ENCODE results near the gene REXO4. TPM values are rescaled to one million over a fixed set of nuclear protein-coding genes. Genes with fewer than 3 reads are reported as not detected.
"Not testable (repeated sequence)": the region's sequence is repeated elsewhere in the genome, so short reads cannot be mapped to it uniquely, and the experiment has no call there.

REXO4 gene
- polyA plus RNA-seq, 10 donors, result 27.8 to 35.3 (median 32.1) TPM

DNA sequence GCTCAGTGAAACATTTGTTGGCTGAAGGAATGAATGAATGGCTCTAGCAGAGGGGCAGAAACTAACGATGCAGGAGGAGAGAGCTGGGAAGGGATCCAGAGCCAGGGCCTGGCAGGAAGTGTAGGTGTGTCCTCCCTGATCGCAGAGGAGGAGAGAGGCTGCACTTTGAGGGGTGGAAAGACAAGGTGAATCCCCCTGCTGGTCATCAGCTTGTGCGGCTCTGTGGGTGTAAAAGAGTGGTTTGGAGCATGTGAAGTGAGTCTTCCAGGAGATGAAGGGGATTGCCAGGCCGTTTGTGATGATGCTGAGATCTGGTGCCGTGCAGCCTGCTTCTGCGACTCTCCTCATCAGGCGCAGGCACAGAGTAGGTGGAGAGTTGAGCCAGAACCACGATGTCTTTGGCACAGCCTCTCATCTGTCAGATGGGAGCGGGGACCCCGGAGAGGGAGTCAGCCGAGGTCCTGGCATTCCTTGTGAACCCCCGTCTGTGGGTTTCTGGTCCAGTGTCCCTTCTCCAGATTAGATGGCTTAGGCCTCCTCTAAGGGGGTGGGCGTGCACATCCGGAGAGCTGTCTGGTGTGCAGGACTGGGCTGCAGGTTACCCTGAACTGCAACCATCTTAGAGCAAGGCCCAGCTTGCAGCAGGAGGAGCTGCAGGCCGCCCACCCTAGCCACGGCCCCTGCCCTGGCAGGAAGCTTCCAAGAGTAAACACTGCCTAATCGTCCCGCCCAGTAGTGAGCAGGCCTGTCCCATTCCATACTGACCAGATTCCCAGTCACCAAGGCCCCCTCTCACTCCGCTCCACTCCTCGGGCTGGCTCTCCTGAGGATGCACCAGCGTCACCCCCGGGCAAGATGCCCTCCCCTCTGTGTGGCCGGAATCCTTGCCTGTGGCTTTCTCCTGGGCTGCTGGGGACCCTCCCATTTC lies 4.1 kb upstream of the REXO4 start, which contains the start of gene ADAMTS13:
Gene ADAMTS13, plus strand, starts transcription at position 753 of the 928 bp plus-strand sequence. Its CDS starts 77 bp downstream, at position 830.
- DNase-seq, result no peak

DNA sequence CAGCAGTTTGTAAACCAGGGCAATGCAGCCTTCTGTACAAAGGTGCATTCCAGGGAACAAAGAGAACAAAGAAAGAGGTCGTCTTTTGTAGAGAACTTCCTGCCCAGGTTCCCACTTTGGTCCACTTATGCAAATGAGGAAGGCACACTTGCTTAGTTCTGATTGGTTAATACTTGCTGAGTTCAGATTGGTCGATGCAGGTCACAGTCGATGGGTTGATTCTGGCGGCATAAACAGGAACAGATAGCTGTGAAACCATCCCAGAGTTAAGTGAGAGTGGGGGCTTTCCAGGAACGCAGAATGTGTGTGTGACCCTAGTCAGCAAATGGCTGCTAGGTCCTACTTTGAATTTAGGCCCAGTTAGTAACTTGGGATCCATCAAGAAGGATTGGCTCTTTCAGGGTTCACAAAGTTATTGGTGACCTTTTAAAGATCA lies 2.6 kb upstream of the REXO4 start:
- DNase-seq, result no peak

DNA sequence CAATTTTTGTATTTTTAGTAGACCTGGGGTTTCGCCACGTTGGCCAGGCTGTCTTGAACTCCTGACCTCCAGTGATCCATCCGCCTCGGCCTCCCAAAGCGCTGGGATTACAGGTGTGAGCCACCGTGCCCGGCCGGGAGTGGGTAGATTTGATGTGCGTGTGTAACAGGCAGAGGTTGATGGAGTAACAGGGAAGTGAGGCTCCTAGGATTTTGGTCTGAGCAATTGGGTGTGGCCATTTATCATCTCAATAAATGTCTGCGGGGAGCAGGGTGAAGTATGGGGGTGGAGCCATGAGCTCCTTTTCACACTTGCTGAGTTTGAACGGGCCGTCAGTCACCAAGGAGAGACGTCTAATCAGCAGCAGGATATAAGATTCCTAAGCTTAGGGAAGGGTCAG lies 1.2 kb upstream of the REXO4 start:
- DNase-seq, result no peak

DNA sequence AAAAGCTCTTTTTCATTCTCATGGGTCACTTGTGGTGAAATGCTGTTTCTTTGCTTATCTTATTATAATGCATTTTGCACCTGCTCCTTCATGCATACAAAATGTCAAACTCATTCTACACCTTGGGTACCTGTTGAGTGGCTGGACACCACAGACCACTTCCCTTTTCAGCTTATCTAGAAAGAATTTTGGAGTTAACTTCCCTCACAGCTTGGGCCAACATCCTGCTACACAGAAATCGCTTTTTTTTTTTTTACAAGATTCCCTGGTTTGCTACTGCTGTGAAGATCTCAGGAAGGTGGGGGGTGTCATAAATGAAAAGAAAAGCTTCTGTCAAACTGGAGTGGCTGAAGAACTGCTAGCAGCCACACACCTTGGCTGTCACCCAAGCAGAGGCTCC lies 2.6 kb downstream of the REXO4 start:
- no peak for DNase-seq

DNA sequence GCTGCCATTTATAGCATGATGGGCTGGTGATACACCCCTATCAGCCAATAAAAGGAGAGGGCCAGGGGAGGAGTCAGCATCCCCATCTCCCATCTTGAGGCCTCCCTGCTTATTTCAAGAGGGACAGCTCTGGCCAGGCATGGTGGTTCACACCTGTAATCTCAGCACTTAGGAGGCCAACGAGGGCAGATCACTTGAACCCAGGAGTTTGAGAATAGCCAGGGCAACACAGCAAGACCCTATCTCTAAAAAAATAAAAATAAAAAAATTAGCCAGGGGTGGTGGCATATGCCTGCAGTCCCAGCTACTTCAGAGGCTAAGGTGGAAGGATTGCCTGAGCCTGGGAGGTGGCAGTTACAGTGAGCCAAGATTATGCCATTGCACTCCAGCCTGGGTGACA lies 9.8 kb downstream of the REXO4 start:
- no peak for DNase-seq

DNA sequence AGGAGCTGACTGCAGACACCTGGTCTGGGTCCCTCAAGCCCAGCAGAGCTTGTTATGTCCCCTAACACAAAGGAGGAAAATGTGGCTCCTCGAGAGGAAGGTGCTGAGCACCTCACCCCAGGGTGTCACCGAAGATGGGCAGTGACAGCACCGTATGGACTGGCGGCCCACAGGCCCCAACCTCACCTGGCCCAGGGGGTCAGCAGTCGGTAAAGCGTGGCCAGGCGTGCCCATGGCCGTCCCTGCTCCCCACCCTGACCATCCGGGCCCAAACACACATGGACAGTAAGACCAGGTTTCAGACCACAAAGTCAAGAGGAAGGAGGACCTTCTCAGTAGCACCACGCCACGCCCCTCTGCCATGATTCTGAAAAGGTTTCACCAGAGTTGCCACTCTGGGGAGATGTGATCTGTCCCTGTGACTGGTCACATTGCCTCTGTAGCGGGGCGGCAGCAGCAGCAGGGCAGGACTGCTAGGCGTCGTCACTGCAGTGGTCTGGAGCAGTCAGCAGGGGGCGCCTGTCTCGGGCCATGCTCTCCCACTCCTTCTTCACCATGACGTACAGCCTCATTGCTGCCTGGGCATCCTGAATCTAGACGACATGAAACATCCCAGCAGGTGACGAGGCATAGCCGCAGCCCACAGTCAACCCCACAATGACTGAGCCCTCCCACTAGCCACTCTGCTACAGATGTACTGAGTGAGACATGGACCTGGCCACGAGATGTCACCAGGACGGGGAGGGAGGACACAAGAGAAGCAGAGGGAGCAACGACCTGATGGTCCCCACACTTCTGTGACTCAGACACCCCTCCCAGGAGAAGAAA lies 11.1 kb downstream of the REXO4 start:
- peak; percentile 36 to 79 (median 65) for DNase-seq

DNA sequence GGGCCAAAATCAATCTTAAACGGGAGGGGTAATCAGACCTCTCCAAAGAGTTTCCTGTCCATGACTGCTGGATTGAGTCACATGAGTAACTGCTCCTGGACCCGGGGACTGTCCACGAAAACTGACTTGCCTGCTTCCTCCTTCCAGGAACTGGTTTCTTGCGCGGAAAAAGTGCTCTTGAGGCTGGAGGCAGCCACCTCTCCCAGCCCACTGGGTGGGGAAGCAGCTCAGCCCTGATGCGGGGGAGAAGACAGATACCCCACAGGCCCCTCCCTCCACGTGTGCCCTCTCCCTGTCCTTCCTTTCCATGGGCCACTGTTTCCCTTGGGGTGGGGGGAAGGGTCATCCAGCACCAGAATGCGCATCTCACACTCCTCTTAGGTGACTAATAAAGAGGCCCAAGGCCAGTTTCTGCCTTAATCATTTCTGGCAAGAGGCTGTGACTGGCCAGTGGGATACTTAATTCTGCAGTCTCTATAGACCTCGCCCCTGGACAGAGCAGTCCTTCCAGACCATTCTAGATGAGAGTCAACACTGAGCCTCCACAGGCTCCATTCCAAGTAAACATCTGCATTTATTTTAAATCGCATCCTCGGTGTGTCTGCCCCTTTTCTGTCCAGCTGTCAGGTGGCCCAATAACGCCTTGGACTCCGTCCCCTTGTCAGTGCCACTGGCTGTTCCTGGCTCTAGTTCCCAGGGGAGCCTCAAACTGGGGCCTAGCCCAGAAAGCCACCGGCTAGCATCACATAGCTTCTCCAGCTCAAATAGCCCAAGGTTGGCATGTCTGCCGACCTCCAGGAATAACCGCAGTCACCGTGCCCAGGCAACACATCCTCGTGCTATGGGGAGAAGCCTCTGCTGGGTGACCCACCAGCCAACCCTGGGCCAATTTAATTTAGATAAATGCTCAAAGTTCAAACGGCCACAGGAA lies 12.0 kb downstream of the REXO4 start:
- DNase-seq, result peak; percentile 20 to 66 (median 65)

DNA sequence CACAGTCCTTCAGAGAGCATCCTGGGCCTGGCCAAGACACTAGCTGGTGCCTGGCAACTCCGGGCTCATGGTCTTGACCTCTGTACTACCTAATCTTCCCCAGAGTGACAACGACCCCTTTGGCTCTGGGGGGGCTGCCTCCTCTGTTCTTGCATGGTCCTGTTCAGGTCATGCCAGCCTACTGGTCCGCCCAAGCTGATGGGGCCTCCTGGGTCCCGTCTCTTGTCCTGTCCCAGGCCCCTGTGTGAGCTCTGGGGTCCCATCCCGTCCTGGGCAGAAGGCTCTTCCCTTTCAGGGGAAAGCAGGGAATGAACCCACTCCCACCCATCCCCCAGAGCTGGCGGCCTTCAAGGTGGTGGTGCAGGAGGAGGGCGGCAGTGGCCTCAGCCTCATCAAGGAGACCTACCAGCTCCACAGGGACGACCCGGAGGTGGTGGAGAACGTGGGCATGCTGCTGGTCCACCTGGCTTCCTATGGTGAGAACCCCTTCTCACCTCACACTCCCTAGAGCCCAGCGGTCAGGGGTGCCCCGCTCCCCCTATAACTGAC lies 13.3 kb downstream of the REXO4 start:
- DNase-seq, result no peak

DNA sequence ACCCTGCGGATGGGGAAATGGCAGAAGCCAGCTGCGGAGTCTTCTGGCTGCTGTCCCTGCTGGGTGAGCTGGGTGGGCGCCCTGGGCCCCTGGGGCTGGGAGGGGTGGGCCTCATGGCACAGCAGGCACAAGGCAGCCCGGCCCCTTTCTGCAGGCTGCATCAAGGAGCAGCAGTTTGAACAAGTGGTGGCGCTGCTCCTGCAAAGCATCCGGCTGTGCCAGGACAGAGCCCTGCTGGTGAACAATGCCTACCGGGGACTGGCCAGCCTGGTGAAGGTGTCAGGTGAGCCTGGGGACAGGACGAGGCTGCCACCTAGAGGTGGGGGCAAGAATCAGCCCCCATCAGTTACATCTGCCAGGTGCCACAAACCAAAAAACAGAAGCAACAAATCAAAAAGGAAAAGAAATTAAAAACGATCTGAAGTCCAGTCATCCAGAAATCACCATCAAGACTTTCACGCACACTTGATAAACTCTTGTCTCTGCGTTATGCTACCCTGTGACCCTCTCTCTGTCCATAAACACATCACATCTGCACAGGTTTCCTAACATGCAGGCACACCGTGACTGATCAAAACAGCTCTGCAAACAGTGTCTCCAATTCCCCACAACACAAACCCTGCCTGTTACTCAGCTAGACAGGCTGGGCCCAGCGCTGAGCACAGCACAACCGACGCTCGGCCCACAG lies 13.9 kb downstream of the REXO4 start:
- no peak for DNase-seq

DNA sequence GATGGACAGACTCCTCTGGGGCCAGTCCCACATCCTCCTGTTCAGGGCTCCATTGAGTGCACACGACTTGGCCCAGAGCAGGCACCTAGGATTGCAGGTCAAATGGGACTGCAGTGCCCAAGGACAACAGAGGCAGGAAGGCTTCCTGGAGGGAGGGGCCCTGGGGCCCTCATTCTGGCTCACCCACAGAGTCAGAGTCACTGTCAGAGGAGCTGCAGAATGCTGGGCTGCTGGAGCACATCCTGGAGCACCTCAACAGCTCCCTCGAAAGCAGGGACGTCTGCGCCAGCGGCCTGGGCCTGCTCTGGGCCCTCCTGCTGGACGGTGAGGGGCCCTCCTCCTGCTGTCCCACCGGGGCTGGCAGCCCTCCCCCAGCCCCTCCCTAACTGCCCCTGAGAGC lies 15.1 kb downstream of the REXO4 start:
- DNase-seq, result no peak

DNA sequence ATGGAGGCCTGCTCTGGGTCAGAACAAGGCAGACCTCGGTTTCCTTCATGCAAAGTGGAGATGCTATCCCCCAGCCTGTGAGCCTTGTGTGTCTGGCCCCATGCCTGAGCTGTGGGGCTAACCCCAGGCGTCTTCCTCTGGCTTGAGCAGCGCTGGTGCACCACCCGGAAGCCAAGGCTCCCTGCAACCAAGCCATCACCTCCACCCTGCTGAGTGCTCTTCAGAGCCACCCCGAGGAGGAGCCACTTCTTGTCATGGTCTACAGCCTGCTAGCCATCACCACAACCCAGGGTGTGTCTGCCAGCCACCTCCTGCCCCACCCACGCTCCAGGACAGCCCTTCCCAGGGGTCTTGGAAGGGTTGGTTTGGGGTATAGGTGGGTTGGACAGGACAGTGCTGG lies 16.2 kb downstream of the REXO4 start:
- no peak for DNase-seq

DNA sequence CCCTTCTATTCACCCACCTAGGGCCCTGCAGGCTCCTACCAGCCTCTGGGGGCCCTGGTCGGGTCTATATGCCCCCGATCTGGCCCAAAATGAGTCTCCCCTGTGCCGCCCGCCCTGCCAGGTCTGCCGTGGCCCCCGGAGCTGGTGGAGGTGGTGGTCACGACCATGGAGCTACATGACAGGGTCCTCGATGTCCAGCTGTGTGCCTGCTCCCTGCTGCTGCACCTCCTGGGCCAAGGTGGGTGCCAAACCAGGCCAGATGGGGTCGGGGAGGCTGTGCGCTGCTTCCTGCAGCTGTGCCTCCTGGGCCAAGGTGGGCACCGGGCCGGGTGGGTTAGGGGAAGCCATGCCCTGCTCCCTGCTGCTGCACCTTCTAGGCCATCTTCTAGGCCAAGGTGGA lies 17.5 kb downstream of the REXO4 start:
- DNase-seq, result no peak

DNA sequence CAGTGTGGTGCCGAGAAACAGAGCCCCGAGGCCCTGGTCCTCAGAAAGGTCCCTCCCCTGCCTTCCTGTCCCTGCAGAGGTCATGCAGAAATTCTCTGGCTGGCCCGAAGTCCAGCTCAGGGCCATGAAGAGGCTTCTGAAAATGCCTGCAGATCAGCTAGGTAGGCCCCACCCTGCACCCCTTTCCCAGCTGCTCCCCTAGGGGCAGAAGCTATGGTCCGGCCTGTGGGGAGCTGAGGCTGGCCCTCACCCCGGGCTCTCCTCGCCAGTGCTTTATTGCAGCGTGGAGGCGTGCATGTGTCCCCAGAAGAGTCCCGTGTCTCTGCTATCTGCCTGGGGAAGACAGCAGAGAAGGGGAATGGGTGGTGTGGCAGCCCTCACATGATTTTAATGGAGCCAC lies 19.9 kb downstream of the REXO4 start:
- no peak for DNase-seq

DNA sequence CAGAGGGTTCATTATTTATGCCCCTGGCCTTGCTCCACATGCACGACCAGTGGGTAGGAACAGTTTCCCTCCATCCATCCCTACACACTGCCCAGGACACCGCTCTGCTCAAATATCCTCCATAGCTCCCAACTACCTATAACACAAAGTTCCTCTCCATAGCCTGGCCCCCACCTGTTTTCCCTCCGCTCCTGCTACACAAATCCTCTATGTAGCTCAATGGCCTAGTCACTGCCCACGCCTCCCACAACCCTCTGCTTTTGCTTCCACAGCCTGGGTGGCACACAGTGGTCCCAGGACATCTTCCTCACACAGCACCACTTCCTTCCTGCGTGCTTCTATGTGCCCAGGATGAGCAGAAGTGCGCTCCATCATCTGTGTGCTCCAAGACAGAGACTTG lies 20.4 kb downstream of the REXO4 start:
- DNase-seq, result no peak

DNA sequence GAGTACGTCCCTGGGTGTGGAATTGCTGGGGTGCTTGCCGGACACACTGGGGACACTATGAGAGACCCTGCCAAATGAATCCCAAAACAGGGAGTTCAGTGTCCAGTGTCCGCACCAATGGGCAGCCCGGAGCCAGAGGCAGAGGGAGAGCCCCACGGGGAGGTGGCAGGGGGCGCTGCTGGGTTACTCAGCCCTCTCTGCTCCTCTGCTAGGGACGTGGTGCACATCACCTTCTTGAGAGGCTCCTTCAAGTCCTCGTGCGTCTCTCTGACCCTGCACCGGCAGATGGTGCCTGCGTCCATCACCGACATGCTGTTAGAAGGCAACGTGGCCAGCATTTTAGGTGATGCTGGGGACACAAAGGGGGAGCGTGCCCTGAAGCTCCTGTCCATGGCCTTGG lies 20.9 kb downstream of the REXO4 start:
- DNase-seq, result no peak

DNA sequence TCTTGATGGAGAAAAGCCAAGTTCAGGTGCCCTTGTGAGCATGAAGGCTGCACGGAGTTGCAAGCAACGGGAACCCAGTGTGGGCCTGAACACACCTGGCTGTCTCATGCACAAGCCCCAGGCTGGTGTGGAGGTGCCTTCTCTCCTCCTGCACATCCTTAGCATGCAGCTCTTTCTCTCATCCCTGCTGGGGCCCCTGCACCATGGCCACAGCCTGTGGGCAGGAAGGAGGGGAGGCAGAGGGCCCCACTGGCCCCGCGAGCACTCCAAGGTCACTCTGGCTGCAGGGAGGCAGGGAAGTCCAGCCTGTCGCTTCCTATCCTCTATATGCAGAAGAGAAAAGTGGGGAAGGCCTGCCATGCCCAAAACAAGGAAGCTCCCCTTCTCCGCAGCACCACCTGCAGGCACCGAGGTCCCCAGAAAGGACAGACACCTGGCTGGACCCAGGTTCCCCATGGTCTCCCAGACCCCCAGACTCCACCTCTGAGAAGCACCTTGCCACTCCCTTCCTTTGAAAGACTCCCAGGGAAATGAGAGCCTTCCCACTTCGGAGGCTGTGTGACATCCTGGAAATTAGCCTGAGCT lies 23.0 kb downstream of the REXO4 start:
- DNase-seq, result no peak

DNA sequence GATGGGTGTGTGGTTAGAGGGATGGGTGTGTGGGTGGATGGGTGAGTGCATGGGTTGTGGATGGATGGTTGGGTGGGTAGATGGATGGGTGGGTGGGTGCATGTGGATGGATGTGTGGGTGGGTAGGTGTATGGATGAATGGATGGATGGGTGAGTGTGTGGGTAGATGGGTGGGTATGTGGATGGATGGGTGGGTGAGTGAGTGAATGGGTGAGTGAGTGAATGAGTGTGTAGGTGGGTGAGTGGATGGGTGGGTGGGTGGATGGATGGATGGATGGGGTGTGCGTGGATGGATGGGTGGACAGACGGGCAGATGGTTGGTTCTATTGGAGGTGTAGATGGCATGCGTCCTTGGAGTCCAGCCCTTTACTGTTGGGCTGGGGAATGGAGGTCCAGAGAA lies 24.4 kb downstream of the REXO4 start:
- no peak for DNase-seq

DNA sequence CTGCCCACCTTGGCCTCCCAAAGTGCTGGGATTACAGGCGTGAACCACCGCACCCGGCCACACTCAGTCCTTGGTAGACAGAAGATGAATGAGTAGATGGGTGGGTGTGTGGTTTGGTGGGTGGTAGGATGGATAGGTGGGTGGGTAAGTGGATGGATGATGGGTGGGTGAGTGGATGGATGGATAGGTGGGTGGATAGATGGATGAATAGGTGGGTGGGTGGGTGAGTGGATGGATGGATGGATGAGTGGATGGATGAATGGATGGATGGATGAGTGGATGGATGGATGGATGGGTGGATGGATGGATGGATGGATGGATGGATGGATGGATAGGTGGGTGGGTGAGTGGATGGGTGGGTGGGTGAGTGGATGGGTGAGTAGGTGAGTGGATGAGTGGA lies 25.5 kb downstream of the REXO4 start:
- DNase-seq, result not testable (repeated sequence)

DNA sequence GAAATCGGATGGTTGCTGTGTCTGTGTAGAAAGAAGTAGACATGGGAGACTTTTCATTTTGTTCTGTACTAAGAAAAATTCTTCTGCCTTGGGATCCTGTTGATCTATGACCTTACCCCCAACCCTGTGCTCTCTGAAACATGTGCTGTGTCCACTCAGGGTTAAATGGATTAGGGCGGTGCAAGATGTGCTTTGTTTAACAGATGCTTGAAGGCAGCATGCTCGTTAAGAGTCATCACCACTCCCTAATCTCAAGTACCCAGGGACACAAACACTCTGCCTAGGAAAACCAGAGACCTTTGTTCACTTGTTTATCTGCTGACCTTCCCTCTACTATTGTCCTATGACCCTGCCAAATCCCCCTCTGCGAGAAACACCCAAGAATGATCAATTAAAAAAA lies 26.4 kb downstream of the REXO4 start:
- DNase-seq, result not testable (repeated sequence)

DNA sequence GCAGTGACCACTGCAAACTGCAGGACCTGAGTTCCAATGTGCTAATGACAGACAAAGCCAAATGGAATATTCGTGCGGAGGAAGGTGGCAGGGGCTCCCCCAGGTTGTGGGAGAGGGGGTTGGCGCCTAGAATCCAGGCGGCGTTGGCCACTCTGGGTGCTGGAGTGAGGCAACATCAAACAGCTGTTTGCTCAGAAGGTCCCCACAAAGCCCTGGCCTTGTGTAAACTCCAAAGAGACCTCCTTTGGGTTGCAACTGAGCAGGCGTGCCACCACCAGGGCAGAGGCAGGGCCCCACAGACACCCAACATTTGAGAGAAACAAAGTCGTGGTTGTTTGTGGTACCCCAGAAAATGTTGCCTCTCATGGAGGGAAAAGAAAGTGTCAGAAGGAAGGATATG lies 27.1 kb downstream of the REXO4 start:
- no peak for DNase-seq

Data from muscle of back (tissue), 11 donors.